Measurements from ENCODE around the gene ERBB4.
"Not testable (repeated sequence)": the region's sequence is repeated elsewhere in the genome, so short reads cannot be mapped to it uniquely, and the experiment has no call there.

Gene ERBB4

GRCh38 chr2:211665299-211665698, 873.3 kb downstream of the ERBB4 start:
- no peak for DNase-seq

GRCh38 chr2:211664321-211664720, 874.3 kb downstream of the ERBB4 start:
- DNase-seq = no peak

- DNase-seq = no peak
Observed at GRCh38 chr2:211654211-211654780, 884.3 kb downstream of the ERBB4 start.

GRCh38 chr2:211652327-211652726, 886.3 kb downstream of the ERBB4 start:
- DNase-seq = no peak

- no peak for DNase-seq
Observed at GRCh38 chr2:211649331-211649730, 889.3 kb downstream of the ERBB4 start.

GRCh38 chr2:211631503-211631902, 907.1 kb downstream of the ERBB4 start:
- DNase-seq = no peak

GRCh38 chr2:211623096-211623495, 915.5 kb downstream of the ERBB4 start:
- no peak for DNase-seq

GRCh38 chr2:211620986-211621385, 917.6 kb downstream of the ERBB4 start:
- DNase-seq = no peak

- no peak for DNase-seq
Observed at GRCh38 chr2:211617803-211618202, 920.8 kb downstream of the ERBB4 start.

GRCh38 chr2:211611621-211612020, 927.0 kb downstream of the ERBB4 start:
- DNase-seq = no peak

GRCh38 chr2:211611061-211611518, 927.5 kb downstream of the ERBB4 start:
- peak; percentile 5 for DNase-seq

- no peak for DNase-seq
Observed at GRCh38 chr2:211609127-211609526, 929.5 kb downstream of the ERBB4 start.

- DNase-seq = no peak
Observed at GRCh38 chr2:211599146-211599545, 939.5 kb downstream of the ERBB4 start.

- no peak for DNase-seq
Observed at GRCh38 chr2:211598238-211598637, 940.4 kb downstream of the ERBB4 start.

- not testable (repeated sequence) for DNase-seq
Observed at GRCh38 chr2:211592006-211592405, 946.6 kb downstream of the ERBB4 start.

GRCh38 chr2:211591426-211591825, 947.2 kb downstream of the ERBB4 start:
- no peak for DNase-seq

- DNase-seq = no peak
Observed at GRCh38 chr2:211568439-211568838, 970.2 kb downstream of the ERBB4 start.

- DNase-seq = no peak
Observed at GRCh38 chr2:211564441-211564840, 974.2 kb downstream of the ERBB4 start.

GRCh38 chr2:211545582-211545981, 993.0 kb downstream of the ERBB4 start:
- no peak for DNase-seq

- DNase-seq = no peak
Observed at GRCh38 chr2:211534632-211535031, 1004.0 kb downstream of the ERBB4 start.

- DNase-seq = not testable (repeated sequence)
Observed at GRCh38 chr2:211524248-211524647, 1014.4 kb downstream of the ERBB4 start.

- DNase-seq = no peak
Observed at GRCh38 chr2:211516537-211516936, 1022.1 kb downstream of the ERBB4 start.

GRCh38 chr2:211514049-211514448, 1024.6 kb downstream of the ERBB4 start:
- DNase-seq = no peak

GRCh38 chr2:211513446-211513845, 1025.2 kb downstream of the ERBB4 start:
- no peak for DNase-seq

- no peak for DNase-seq
Observed at GRCh38 chr2:211512806-211513205, 1025.8 kb downstream of the ERBB4 start.

Data from CD4-positive, alpha-beta T cell treated with Interleukin-17A for 4 hours (primary cell).